GM12874 (cell line): ENCODE measurements around the gene YAP1.

Experiments used
- TF ChIP-seq, protein P1 (sequence below): IDR thresholded peaks from 2 replicates; pipeline ENCODE4 v1.5.1; 2011; ENCODE audit warnings: low read depth, mild to moderate bottlenecking, control low read depth, low read length, moderate library complexity; ENCODE audit not compliant: insufficient read depth

YAP1 gene

DNA sequence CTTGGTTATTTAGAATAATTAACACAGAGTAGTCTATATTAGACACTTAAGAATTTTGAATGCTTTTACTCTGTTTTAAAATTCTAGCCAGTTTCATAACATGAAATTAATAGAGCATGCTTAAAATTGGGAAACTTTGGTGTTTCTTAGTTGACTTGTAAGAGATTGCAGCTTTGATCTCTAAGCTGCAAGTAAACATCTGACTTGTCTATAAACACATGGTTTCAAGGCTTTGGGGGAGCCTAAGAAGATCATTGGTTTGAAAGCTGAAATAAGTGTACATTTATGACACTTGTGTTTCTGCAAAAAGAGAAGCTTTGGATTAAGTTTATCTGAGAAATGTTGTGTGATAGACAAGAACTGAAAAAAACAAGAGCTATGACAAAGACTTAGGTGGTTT, 37.8 kb downstream of the YAP1 start:
- TF ChIP-seq, protein P1, sequence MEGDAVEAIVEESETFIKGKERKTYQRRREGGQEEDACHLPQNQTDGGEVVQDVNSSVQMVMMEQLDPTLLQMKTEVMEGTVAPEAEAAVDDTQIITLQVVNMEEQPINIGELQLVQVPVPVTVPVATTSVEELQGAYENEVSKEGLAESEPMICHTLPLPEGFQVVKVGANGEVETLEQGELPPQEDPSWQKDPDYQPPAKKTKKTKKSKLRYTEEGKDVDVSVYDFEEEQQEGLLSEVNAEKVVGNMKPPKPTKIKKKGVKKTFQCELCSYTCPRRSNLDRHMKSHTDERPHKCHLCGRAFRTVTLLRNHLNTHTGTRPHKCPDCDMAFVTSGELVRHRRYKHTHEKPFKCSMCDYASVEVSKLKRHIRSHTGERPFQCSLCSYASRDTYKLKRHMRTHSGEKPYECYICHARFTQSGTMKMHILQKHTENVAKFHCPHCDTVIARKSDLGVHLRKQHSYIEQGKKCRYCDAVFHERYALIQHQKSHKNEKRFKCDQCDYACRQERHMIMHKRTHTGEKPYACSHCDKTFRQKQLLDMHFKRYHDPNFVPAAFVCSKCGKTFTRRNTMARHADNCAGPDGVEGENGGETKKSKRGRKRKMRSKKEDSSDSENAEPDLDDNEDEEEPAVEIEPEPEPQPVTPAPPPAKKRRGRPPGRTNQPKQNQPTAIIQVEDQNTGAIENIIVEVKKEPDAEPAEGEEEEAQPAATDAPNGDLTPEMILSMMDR = no peak

DNA sequence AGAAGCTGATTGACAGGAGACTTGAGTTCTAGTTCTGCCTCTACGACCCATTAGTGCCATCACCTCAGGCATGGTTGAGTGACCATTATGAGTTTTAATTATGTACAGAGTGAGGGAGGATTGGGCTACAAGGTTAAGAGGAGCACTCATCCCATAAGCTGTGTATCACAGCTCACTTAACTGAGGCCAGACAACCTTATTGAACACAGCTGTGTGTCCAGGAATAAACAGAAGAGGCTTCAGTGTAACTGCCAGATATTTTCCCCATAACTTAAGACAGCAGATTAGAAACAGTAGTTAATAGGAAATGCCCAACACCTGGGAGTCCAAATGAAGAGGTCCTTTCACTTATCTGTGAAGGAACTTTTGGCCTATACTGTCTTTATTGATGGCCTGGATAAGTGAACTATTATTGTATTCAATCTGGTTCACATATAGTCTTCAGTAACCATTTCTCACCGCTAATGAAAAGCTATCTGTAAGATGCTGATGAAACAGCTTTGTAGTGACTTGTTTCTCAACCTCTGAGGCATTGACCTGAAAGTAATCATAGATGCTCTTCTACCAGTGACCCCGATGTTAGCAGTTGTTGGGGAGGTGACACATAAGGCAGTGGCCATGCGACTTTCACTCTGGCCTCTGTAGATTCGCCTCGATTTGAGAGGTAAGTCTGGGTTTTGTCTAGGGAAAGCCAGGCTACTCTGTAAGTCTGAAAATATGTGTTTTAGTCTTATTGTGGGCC, 41.7 kb downstream of the YAP1 start:
- TF ChIP-seq, protein P1 = no peak

GRCh38 chr11:102153082-102153481, 42.8 kb downstream of the YAP1 start:
- TF ChIP-seq, protein P1 = no peak

DNA sequence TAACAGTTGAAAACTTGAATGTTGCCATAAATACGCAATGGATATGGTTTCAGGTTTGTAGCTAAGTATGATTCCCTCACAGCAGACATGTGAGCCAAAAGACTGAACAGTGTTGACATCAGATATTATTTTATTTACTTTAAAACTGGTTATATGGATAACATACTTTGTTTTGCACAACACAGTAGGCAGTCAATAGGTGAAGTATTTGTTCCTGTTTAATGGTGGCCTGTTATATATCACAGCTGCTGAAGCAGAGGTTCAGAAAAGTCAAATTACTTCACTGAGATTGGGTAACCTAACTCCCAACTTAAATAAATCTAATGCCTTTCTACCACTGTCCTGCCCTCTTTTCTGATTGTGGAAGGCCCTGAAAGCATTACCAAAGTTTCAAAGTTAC, 44.6 kb downstream of the YAP1 start:
- TF ChIP-seq, protein P1 = no peak

GRCh38 chr11:102155676-102156075, 45.4 kb downstream of the YAP1 start:
- TF ChIP-seq, protein P1 = no peak

DNA sequence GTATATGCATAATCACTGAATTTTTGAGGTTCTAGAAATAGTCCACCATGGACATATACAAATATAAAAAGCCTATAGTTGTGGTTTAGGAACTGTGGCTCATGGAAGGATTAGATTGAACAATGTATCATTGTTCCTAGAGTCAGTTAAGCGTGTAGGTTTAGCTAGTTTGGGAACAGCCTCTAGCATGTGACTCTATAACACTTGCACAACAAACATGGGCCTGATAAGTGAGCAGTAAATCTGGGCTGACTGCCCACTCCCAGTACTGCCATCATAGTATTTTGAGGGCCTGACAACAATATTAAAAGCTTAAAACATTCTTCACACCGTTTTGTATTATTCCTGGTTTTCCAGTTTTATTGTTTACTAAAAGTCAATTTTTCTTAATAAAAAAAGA, 47.0 kb downstream of the YAP1 start:
- TF ChIP-seq, protein P1 = no peak

GRCh38 chr11:102158164-102158735, 48.0 kb downstream of the YAP1 start:
- TF ChIP-seq, protein P1 = no peak
